OCI-LY1 (cell line): ENCODE data around the gene MIF.

Source experiments
- H2AFZ ChIP-seq: fragments of 200-600 bp; sonication (generic), shearing (Covaris generic); 2 replicates; pipeline ENCODE4 v1.6.0; 2014; ENCODE audit warnings: antibody characterized with exemption, mild to moderate bottlenecking, low read length
- H3F3A ChIP-seq: fragments of 200-600 bp; sonication (generic), shearing (Covaris generic); 2 replicates; pipeline ENCODE4 v1.6.0; 2014; ENCODE audit warnings: mild to moderate bottlenecking, antibody characterized with exemption, low read length, moderate library complexity; ENCODE audit not compliant: insufficient read depth
- H3K27ac ChIP-seq: fragments of 200-600 bp; sonication (generic); 2 replicates; pipeline ENCODE4 v1.5.1; 2014; ENCODE audit warnings: low read length, mixed run types, mild to moderate bottlenecking, low read depth; ENCODE audit not compliant: poor library complexity, severe bottlenecking
- H3K27me3 ChIP-seq: fragments of 200-600 bp; sonication (generic); 2 replicates; pipeline ENCODE4 v1.6.0; 2014; ENCODE audit warnings: antibody characterized with exemption, mild to moderate bottlenecking, low read length, moderate library complexity; ENCODE audit not compliant: insufficient read depth
- H3K36me3 ChIP-seq: fragments of 200-600 bp; sonication (generic); 2 replicates; pipeline ENCODE4 v1.6.1; 2014; ENCODE audit warnings: mild to moderate bottlenecking, antibody characterized with exemption, low read length, moderate library complexity, mixed read lengths; ENCODE audit not compliant: insufficient read depth
- H3K4me1 ChIP-seq: fragments of 200-600 bp; sonication (generic); 2 replicates; pipeline ENCODE4 v1.5.1; 2014; ENCODE audit warnings: mild to moderate bottlenecking, low read length, moderate library complexity; ENCODE audit not compliant: insufficient read depth, severe bottlenecking
- H3K4me2 ChIP-seq: fragments of 200-600 bp; sonication (generic), shearing (Covaris generic); 2 replicates; pipeline ENCODE4 v1.6.1; 2014; ENCODE audit warnings: low read length
- H3K4me3 ChIP-seq: fragments of 200-600 bp; sonication (generic); 2 replicates; pipeline ENCODE4 v1.5.1; 2014; ENCODE audit warnings: low read length, low read depth, mild to moderate bottlenecking, mixed read lengths; ENCODE audit not compliant: poor library complexity, severe bottlenecking
- H3K79me2 ChIP-seq: fragments of 200-600 bp; shearing (Covaris generic); 2 replicates; pipeline ENCODE4 v1.6.1; 2016; ENCODE audit warnings: mixed run types, low read length, mixed read lengths; ENCODE audit not compliant: insufficient read depth
- H3K9ac ChIP-seq: fragments of 200-600 bp; sonication (generic), shearing (Covaris generic); 2 replicates; pipeline ENCODE4 v1.6.1; 2014; ENCODE audit warnings: mild to moderate bottlenecking, low read length, mixed read lengths
- H3K9me2 ChIP-seq: fragments of 200-600 bp; sonication (generic), shearing (Covaris generic); 2 replicates; pipeline ENCODE4 v1.6.1; 2014; ENCODE audit warnings: low read depth, mild to moderate bottlenecking, low read length, mixed read lengths
- H3K9me3 ChIP-seq: fragments of 200-600 bp; shearing (Covaris generic); 2 replicates; pipeline ENCODE4 v1.6.1; 2014; ENCODE audit warnings: low read length, mixed read lengths
- H4K20me1 ChIP-seq: fragments of 200-600 bp; sonication (generic), shearing (Covaris generic); 2 replicates; pipeline ENCODE4 v1.6.0; 2016; ENCODE audit warnings: mild to moderate bottlenecking, low read length; ENCODE audit not compliant: insufficient read depth
- CTCF ChIP-seq: fragments of 200-600 bp; sonication (generic), shearing (Covaris generic); IDR thresholded peaks from 2 replicates; pipeline ENCODE4 v1.5.1; 2017; ENCODE audit warnings: mild to moderate bottlenecking, antibody characterized with exemption, low read length, moderate library complexity, mixed read lengths
- EZH2 ChIP-seq: fragments of 200-600 bp; sonication (generic), shearing (Covaris generic); IDR thresholded peaks from 2 replicates; pipeline ENCODE4 v1.8.0; 2017; ENCODE audit warnings: borderline replicate concordance, mixed run types, mild to moderate bottlenecking, antibody characterized with exemption, low read length, moderate library complexity, mixed read lengths

MIF gene

GRCh38 chr22:23888615-23889401 lies 5.4 kb upstream of the MIF start:
- H3K79me2 ChIP-seq: no peaks in the 10 kb centered on the region
- H3K4me2 ChIP-seq: no peak overlapping the region
- no peaks in the 10 kb centered on the region for H3F3A ChIP-seq
- no peak overlapping the region for H3K4me3 ChIP-seq
- H4K20me1 ChIP-seq: no peaks in the 10 kb centered on the region
- H3K36me3 ChIP-seq: peaks cover 16% of the 10 kb centered on the region
- no peak overlapping the region for H2AFZ ChIP-seq
- H3K4me1 ChIP-seq: peaks cover 8% of the 10 kb centered on the region
- 0 out of 2 replicates have a peak, but pooled peaks cover 2% of the 10 kb centered on the region for H3K9me3 ChIP-seq
- H3K9me2 ChIP-seq: no peaks in the 10 kb centered on the region
- no peaks in the 10 kb centered on the region for H3K27me3 ChIP-seq
- H3K9ac ChIP-seq: no peak overlapping the region
- H3K27ac ChIP-seq: no peak overlapping the region
- no peak for TF ChIP-seq CTCF
- no peak for TF ChIP-seq EZH2

GRCh38 chr22:23889620-23890019 lies 4.6 kb upstream of the MIF start:
- no peak overlapping the region for H3K4me2 ChIP-seq
- no peak overlapping the region for H3K27ac ChIP-seq
- H4K20me1 ChIP-seq: no peaks in the 10 kb centered on the region
- no peaks in the 10 kb centered on the region for H3K9me2 ChIP-seq
- TF ChIP-seq CTCF (no peak), EZH2 (no peak)
- 0 out of 2 replicates have a peak, but pooled peaks cover 2% of the 10 kb centered on the region for H3K9me3 ChIP-seq
- H3K36me3 ChIP-seq: peaks cover 16% of the 10 kb centered on the region
- no peaks in the 10 kb centered on the region for H3F3A ChIP-seq
- no peaks in the 10 kb centered on the region for H3K27me3 ChIP-seq
- peaks cover 9% of the 10 kb centered on the region for H3K4me1 ChIP-seq
- no peak overlapping the region for H3K9ac ChIP-seq
- H3K4me3 ChIP-seq: no peak overlapping the region
- H3K79me2 ChIP-seq: no peaks in the 10 kb centered on the region
- H2AFZ ChIP-seq: no peak overlapping the region

- no peak overlapping the region for H3K4me3 ChIP-seq
- no peak overlapping the region for H2AFZ ChIP-seq
- H3K9ac ChIP-seq: no peak overlapping the region
- peaks cover 22% of the 10 kb centered on the region for H3K4me1 ChIP-seq
- H3F3A ChIP-seq: no peaks in the 10 kb centered on the region
- H3K4me2 ChIP-seq: no peak overlapping the region
- H4K20me1 ChIP-seq: no peaks in the 10 kb centered on the region
- H3K27ac ChIP-seq: no peak overlapping the region
- H3K27me3 ChIP-seq: no peaks in the 10 kb centered on the region
- no peaks in the 10 kb centered on the region for H3K9me2 ChIP-seq
- TF ChIP-seq CTCF (no peak), EZH2 (no peak)
- no peaks in the 10 kb centered on the region; the same call in 1 of the 2 replicates for H3K79me2 ChIP-seq
- H3K9me3 ChIP-seq: no peaks in the 10 kb centered on the region
- peaks cover 22% of the 10 kb centered on the region for H3K36me3 ChIP-seq
Measured at GRCh38 chr22:23891726-23892125, 2.5 kb upstream of the MIF start.
